Fibroblast of lung (primary cell): ENCODE measurements around the gene SPEM3.

Experiments used
- EZH2 ChIP-seq: IDR thresholded peaks from 2 replicates; pipeline ENCODE4 v1.5.1; 2012; ENCODE audit warnings: low read length, control low read depth, mild to moderate bottlenecking; ENCODE audit errors: missing control alignments
- TF ChIP-seq, protein P1 (sequence below), 2 donors: IDR thresholded peaks in 1 of 2; conservative IDR thresholded peaks in 1 of 2; 1 replicate in 1 of 2; 2 replicates in 1 of 2; pipeline ENCODE4 v1.5.1; 2011 to 2012; ENCODE audit warnings: low read length in 2 of 2, control low read depth in 1 of 2, inconsistent platforms in 1 of 2, low read depth in 1 of 2, mild to moderate bottlenecking in 1 of 2

DNA sequence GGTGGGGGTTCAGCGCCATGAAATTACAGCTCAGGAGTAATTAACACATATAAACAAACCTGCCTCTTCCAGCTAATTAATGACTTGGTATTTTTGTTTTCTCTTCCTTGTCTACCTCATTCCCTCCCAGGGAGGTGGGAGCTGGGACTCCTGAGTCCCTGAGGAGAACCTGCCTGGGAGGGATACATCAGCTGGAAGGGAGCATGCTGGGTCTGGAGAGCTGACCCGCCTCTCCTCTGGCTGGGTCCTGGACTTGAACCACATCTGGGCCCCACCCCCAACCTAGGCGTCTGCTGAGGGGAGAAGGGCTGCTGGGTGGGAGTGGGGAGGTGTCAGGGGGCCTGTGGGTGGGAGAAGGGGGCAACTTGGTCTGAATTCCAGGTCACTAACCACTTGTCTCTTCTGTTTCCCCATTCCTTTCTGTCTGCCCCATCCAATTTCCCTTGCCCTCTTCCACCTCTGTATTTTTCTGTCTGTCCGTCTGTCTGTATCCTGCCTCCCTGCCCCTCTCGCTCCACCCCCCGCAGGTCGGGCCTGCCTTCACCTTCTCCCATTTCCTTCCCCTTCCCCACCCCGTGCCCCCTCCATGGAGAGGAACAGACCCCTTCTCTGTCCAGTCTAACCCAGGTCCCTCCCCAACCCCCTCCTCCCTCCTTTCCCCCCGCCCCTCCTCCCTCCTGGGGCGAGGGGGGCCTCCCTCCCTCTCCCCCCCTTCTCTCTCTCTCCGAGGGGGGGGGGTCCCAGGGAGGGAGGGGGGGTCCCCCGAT, 21.0 kb upstream of the SPEM3 start, which contains the start of gene NLGN2:
- TF ChIP-seq, protein P1, sequence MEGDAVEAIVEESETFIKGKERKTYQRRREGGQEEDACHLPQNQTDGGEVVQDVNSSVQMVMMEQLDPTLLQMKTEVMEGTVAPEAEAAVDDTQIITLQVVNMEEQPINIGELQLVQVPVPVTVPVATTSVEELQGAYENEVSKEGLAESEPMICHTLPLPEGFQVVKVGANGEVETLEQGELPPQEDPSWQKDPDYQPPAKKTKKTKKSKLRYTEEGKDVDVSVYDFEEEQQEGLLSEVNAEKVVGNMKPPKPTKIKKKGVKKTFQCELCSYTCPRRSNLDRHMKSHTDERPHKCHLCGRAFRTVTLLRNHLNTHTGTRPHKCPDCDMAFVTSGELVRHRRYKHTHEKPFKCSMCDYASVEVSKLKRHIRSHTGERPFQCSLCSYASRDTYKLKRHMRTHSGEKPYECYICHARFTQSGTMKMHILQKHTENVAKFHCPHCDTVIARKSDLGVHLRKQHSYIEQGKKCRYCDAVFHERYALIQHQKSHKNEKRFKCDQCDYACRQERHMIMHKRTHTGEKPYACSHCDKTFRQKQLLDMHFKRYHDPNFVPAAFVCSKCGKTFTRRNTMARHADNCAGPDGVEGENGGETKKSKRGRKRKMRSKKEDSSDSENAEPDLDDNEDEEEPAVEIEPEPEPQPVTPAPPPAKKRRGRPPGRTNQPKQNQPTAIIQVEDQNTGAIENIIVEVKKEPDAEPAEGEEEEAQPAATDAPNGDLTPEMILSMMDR (conservative IDR thresholded peaks at IDR 0.05 in 1 of 2, IDR thresholded peaks at IDR 0.05 in 1 of 2; ENCODE audit: low read depth in 1 of 2, low read length in 2 of 2): no peak
- TF ChIP-seq EZH2: no peak
